Kidney capillary endothelial cell (primary cell): ENCODE data around the gene ASB3.
"Not testable (repeated sequence)": the region's sequence is repeated elsewhere in the genome, so short reads cannot be mapped to it uniquely, and the experiment has no call there.

Experiments used
- DNase-seq: peaks from one replicate; pipeline ENCODE4 v3.0.0-alpha.2; 2018; ENCODE audit warnings: low spot score

ASB3 gene

GRCh38 chr2:53786705-53787613 is at the start of gene ASB3, which contains the start of gene ERLEC1:
TSS of gene ASB3 (minus strand) at chr2:53786953. CDS start at chr2:53765572, 21,381 bp downstream.
TSS of gene ERLEC1 (plus strand) at chr2:53787044. CDS start at chr2:53787211, 167 bp downstream.
- DNase-seq, result peak; percentile 90

GRCh38 chr2:53829980-53830290 is 43.2 kb upstream of the ASB3 start:
- not testable (repeated sequence) for DNase-seq

- no peak for DNase-seq
These were observed 42.7 kb upstream of the ASB3 start for GRCh38 chr2:53829273-53829979.

- no peak for DNase-seq
These were observed 41.6 kb upstream of the ASB3 start for GRCh38 chr2:53828331-53828730.

GRCh38 chr2:53827398-53828175 is 40.8 kb upstream of the ASB3 start:
- no peak for DNase-seq

GRCh38 chr2:53826587-53827397 is 40.0 kb upstream of the ASB3 start:
- DNase-seq, result no peak

GRCh38 chr2:53826030-53826410 is 39.3 kb upstream of the ASB3 start:
- no peak for DNase-seq

GRCh38 chr2:53823639-53824038 is 36.9 kb upstream of the ASB3 start:
- not testable (repeated sequence) for DNase-seq

GRCh38 chr2:53821810-53822209 is 35.1 kb upstream of the ASB3 start:
- DNase-seq, result no peak

GRCh38 chr2:53820711-53821110 is 34.0 kb upstream of the ASB3 start:
- DNase-seq, result no peak

GRCh38 chr2:53820048-53820447 is 33.3 kb upstream of the ASB3 start:
- DNase-seq, result no peak

- no peak for DNase-seq
These were observed 32.9 kb upstream of the ASB3 start for GRCh38 chr2:53819634-53820033.

GRCh38 chr2:53818854-53819435 is 32.2 kb upstream of the ASB3 start:
- no peak for DNase-seq

GRCh38 chr2:53813151-53813550 is 26.4 kb upstream of the ASB3 start:
- DNase-seq, result no peak

- no peak for DNase-seq
These were observed 24.8 kb upstream of the ASB3 start for GRCh38 chr2:53811601-53812000.

- DNase-seq, result no peak
These were observed 15.9 kb upstream of the ASB3 start for GRCh38 chr2:53802617-53803151.

- no peak for DNase-seq
These were observed 14.8 kb upstream of the ASB3 start for GRCh38 chr2:53801547-53801946.

- no peak for DNase-seq
These were observed 7.1 kb upstream of the ASB3 start for GRCh38 chr2:53793821-53794220.

- no peak for DNase-seq
These were observed 6.5 kb upstream of the ASB3 start for GRCh38 chr2:53793261-53793660.

GRCh38 chr2:53787614-53788289 is 999 bp upstream of the ASB3 start:
- peak; percentile 34 for DNase-seq

- DNase-seq, result peak; percentile 29
These were observed 425 bp downstream of the ASB3 start for GRCh38 chr2:53786352-53786704.
